Keratinocyte (primary cell): ENCODE data around the gene SS18L1. TPM values are rescaled to one million over a fixed set of nuclear protein-coding genes. Genes with fewer than 3 reads are reported as not detected.

Source experiments
- DNase-seq: peaks from one replicate; pipeline ENCODE4 v3.0.0-alpha.2; 2011; ENCODE audit warnings: low read depth, missing footprints, low spot score
- FAIRE-seq: peaks from 2 replicates; lab custom pipeline; 2011; peaks lifted over from hg19 to GRCh38; lab: Jason Lieb, UNC
- H2AFZ ChIP-seq: 2 replicates; pipeline ENCODE4 v1.6.0; 2012; ENCODE audit warnings: low read length, control low read depth, inconsistent platforms; ENCODE audit not compliant: control insufficient read depth
- H3K27ac ChIP-seq: 2 replicates; pipeline ENCODE4 v1.5.1; 2011; ENCODE audit warnings: low read length; ENCODE audit not compliant: control insufficient read depth, insufficient read depth
- H3K27me3 ChIP-seq: 3 replicates; pipeline ENCODE4 v1.6.0; 2011; ENCODE audit warnings: low read length; ENCODE audit not compliant: control insufficient read depth, insufficient read depth; ENCODE audit errors: extremely low read depth
- H3K36me3 ChIP-seq, 2 experiments: 2 replicates in 1 of 2; 3 replicates in 1 of 2; pipeline ENCODE4 v1.5.1; 2011; ENCODE audit warnings: low read length in 2 of 2, mild to moderate bottlenecking in 1 of 2; ENCODE audit not compliant: control insufficient read depth in 2 of 2, insufficient read depth in 2 of 2; ENCODE audit errors: extremely low read depth in 1 of 2
- H3K4me1 ChIP-seq: 3 replicates; pipeline ENCODE4 v1.5.1; 2011; ENCODE audit warnings: low read length; ENCODE audit not compliant: control insufficient read depth, insufficient read depth; ENCODE audit errors: extremely low read depth
- H3K4me2 ChIP-seq: 3 replicates; pipeline ENCODE4 v1.6.0; 2011; ENCODE audit warnings: low read depth, low read length; ENCODE audit not compliant: control insufficient read depth, insufficient read depth; ENCODE audit errors: extremely low read depth
- H3K4me3 ChIP-seq, 3 experiments: fragments of 200-600 bp in 1 of 3; sonication (generic) in 1 of 3; 2 replicates in 2 of 3; 3 replicates in 1 of 3; pipeline ENCODE4 v1.5.1; 2011 to 2016; ENCODE audit warnings: low read length in 3 of 3, mild to moderate bottlenecking in 3 of 3, control low read depth in 2 of 3, inconsistent platforms in 1 of 3, low read depth in 1 of 3, mixed read lengths in 1 of 3, mixed run types in 1 of 3, moderate library complexity in 1 of 3; ENCODE audit not compliant: control insufficient read depth in 2 of 3, insufficient read depth in 2 of 3; ENCODE audit errors: extremely low read depth in 1 of 3
- H3K79me2 ChIP-seq: 2 replicates; pipeline ENCODE4 v1.6.0; 2012; ENCODE audit warnings: low read length; ENCODE audit not compliant: control insufficient read depth, insufficient read depth
- H3K9ac ChIP-seq: 3 replicates; pipeline ENCODE4 v1.6.0; 2011; ENCODE audit warnings: low read length; ENCODE audit not compliant: control insufficient read depth, insufficient read depth; ENCODE audit errors: extremely low read depth
- H3K9me1 ChIP-seq: 3 replicates; pipeline ENCODE4 v1.6.0; 2011; ENCODE audit warnings: low read length; ENCODE audit not compliant: control insufficient read depth, insufficient read depth; ENCODE audit errors: extremely low read depth
- H3K9me3 ChIP-seq: 2 replicates; pipeline ENCODE4 v1.5.1; 2012; ENCODE audit warnings: low read depth, low read length; ENCODE audit not compliant: control insufficient read depth
- H4K20me1 ChIP-seq: 3 replicates; pipeline ENCODE4 v1.6.0; 2011; ENCODE audit warnings: low read length; ENCODE audit not compliant: control insufficient read depth, insufficient read depth; ENCODE audit errors: extremely low read depth
- CTCF ChIP-seq, 3 experiments: IDR thresholded peaks in 1 of 3; conservative IDR thresholded peaks in 1 of 3; optimal IDR thresholded peaks in 1 of 3; 2 replicates in 2 of 3; 3 replicates in 1 of 3; pipeline versions ENCODE3 to v1.5.1; 2011; ENCODE audit warnings: low read length in 3 of 3, mild to moderate bottlenecking in 3 of 3, moderate library complexity in 2 of 3, control low read depth in 1 of 3, inconsistent platforms in 1 of 3; ENCODE audit not compliant: insufficient read depth in 2 of 3; ENCODE audit errors: extremely low read depth in 1 of 3
- EZH2 ChIP-seq: IDR thresholded peaks from one replicate; pipeline ENCODE4 v1.6.1; 2012; ENCODE audit warnings: inconsistent platforms, mild to moderate bottlenecking, low read length, moderate library complexity
- dilution Hi-C: fragments of 300-500 bp; cut with MboI; formaldehyde crosslinking; loops from one replicate; pipeline ENCODE4 v1.7.0; 2020; ENCODE audit warnings: low sequenced_read_pairs; ENCODE audit not compliant: extremely low pct_ligation_motif_present
- polyA plus RNA-seq, 5 experiments: library from polyadenylated mRNA; depleted of rRNA in 3 of 5; stranded (reverse) in 3 of 5; stranded (forward) in 1 of 5; unstranded in 1 of 5; fragments of >200 nt; gene quantifications; 1 replicate in 1 of 5; 2 replicates in 3 of 5; 3 replicates in 1 of 5; pipeline versions ENCODE4 v1.2.1 to v1.2.3, GENCODE V29; 2011 to 2012; ENCODE audit warnings: missing spikeins in 2 of 5, low read depth in 1 of 5, low replicate concordance in 1 of 5

The SS18L1 gene
- polyA plus RNA-seq, 1 donor (not counting 4 experiments of a cell fraction or from before 2014, with no cell fraction given), result 9.4 TPM

- H3K9me1 ChIP-seq, result no peaks in the 10 kb centered on the region
- H4K20me1 ChIP-seq, result no peaks in the 10 kb centered on the region
- H3K9ac ChIP-seq, result no peak overlapping the region
- no peak for TF ChIP-seq EZH2
- TF ChIP-seq CTCF (optimal IDR thresholded peaks at IDR 0.05 in 1 of 3, IDR thresholded peaks at IDR 0.05 in 1 of 3, conservative IDR thresholded peaks at IDR 0.05 in 1 of 3; ENCODE audit: extremely low read depth in 1 of 3, insufficient read depth in 2 of 3, low read length in 3 of 3), result no peak
- H2AFZ ChIP-seq, result no peak overlapping the region
- no peaks in the 10 kb centered on the region for H3K27me3 ChIP-seq
- no peak for DNase-seq
- H3K79me2 ChIP-seq, result peaks cover 64% of the 10 kb centered on the region
- no peak overlapping the region for H3K27ac ChIP-seq
- no peak overlapping the region for H3K4me2 ChIP-seq
- dilution Hi-C loops, result no loop called here
- peaks cover 25% of the 10 kb centered on the region for H3K4me1 ChIP-seq
- peaks cover 7 to 8% of the 10 kb centered on the region in 2 experiments for H3K36me3 ChIP-seq
- no peak overlapping the region for H3K4me3 ChIP-seq
- H3K9me3 ChIP-seq, result no peaks in the 10 kb centered on the region
- no peak for FAIRE-seq
Measured at GRCh38 chr20:62186096-62186426, 42.5 kb downstream of the SS18L1 start.

GRCh38 chr20:62186887-62187866, 43.6 kb downstream of the SS18L1 start:
- Histone ChIP-seq H3K36me3 (peaks cover 10% of the 10 kb centered on the region in 2 experiments), H3K4me3 (peak overlapping the region in 2 of 3 experiments; percentile 16 to 26), H3K9me1 (no peaks in the 10 kb centered on the region), H3K4me1 (peaks cover 21% of the 10 kb centered on the region), H2AFZ (peak overlapping the region; percentile 55), H3K9ac (peak overlapping the region; percentile 48), H3K9me3 (no peaks in the 10 kb centered on the region), H3K4me2 (peak overlapping the region; percentile 70), H3K27ac (peak overlapping the region; percentile 32), H3K79me2 (peaks cover 73% of the 10 kb centered on the region), H3K27me3 (no peaks in the 10 kb centered on the region), H4K20me1 (no peaks in the 10 kb centered on the region)
- DNase-seq, result no peak
- TF ChIP-seq EZH2 (no peak), CTCF (optimal IDR thresholded peaks at IDR 0.05 in 1 of 3, IDR thresholded peaks at IDR 0.05 in 1 of 3, conservative IDR thresholded peaks at IDR 0.05 in 1 of 3; ENCODE audit: extremely low read depth in 1 of 3, insufficient read depth in 2 of 3, low read length in 3 of 3) (no peak)
- FAIRE-seq, result peak; percentile 59
- dilution Hi-C loops, result no loop called here
